HuH-7 (cell line): Measurements from ENCODE around the gene ROBO1.

Experiments
- DNase-seq: peaks from one replicate; pipeline ENCODE4 v3.0.0; 2011; ENCODE audit warnings: low spot score

The ROBO1 gene

DNA sequence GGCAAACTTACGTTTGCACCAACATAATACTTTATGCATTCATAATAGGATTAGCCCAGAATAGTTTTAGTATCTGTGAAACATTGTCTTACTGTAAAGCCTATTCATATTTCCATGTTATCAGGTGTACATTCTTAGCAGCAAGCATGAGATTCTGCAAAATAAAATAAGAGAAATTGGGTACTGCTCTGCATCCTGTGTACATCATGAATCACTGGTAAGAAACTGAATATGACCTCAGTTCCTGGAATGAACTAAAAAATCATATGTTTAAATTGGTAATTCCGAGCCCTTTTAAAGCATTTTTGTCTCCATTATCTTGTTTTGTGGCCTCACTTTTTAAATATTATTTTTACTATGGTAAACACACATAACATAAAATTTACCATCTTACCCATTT lies 605.1 kb downstream of the ROBO1 start:
- no peak for DNase-seq

DNA sequence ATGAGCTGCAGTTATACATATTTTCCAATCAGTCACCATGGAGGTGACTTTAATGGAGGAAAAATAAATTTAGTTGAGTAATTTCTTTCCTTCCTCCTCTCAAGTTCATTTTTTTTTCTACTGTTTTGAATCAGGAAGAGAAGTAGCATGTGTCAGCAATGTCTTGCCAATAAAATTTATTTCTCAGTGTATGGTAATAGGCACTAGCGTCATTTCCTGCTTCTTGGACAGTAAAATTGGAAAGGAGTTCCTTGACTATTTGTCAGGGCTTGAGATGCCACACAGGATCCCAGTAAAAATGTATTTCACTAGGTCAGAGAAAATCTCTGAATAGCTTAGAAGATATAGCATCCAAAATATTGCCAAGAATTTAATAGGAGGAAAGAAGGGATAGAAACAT lies 605.9 kb downstream of the ROBO1 start:
- no peak for DNase-seq

GRCh38 chr3:79160421-79160820 lies 607.4 kb downstream of the ROBO1 start:
- no peak for DNase-seq

DNA sequence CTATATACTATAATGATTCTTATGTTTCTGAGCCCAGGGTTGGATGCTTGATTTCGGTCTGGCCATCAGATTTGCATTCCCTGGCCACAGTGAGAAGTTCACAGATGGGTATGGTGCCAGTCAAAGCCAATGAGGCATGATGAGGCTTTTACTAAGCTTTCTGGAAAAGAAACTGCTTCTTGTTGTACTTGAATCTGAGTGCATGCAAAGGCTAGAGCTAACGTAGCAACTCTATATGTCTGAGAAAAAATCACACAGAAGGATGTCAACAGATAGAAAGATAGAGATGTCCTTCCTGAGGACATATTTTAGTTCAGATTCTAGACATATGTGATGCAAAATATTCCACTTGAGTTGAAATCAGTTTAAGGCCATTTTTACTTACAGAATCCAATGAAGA lies 608.1 kb downstream of the ROBO1 start:
- DNase-seq = no peak

- no peak for DNase-seq
Measured at GRCh38 chr3:79157191-79157590, 610.6 kb downstream of the ROBO1 start.

GRCh38 chr3:79154865-79155264 lies 612.9 kb downstream of the ROBO1 start:
- DNase-seq = no peak

GRCh38 chr3:79148786-79149185 lies 619.0 kb downstream of the ROBO1 start:
- no peak for DNase-seq

DNA sequence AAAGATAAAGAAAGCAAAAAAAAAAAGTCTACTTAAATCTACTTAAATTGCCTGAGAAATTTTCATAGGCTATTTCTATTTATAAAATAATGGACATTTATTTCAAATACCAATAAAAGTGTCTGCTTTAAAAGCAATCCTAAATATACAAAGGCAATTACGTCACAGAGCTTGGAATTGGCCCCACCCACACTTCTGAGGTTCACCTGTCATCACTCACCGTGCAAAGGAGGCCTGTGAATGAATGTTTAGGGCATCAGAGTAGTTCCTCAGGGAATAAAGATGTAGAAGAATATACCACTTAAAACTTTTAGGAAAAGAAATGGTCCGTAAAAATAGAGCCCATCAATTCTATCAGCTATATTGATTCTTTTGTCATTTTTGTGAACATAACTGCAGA lies 621.8 kb downstream of the ROBO1 start:
- DNase-seq = no peak

GRCh38 chr3:79140708-79141107 lies 627.1 kb downstream of the ROBO1 start:
- DNase-seq = no peak

DNA sequence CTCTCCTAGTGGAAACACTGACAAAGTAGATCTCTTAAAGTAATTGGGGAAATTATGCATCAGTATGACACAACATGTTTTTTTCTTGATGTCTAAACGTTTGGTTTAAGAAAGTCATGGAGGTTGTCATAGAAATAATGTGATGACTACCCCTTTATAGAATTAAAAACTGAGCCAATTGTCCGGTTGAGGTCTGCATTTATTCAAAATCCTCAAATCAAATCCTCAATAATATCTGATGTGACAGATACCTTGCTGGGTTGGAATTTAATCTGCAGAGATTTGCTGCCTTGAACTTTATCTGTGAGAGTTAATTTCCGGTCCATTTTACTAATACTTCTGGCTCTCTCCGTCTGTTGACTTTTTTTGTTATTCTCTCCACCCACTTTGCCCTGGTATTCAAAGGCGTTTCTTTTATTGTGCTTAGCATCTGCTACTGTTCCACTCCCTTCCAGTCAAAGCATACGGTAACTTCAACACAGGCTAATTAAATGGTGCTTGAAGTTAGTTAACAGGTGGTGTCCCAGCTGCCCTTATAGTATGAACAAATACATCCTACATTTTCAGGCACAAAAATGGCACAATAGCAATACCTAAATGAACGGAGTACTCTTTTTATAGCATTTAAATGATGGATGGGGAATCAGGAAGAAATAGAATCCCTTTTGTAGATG lies 628.3 kb downstream of the ROBO1 start:
- DNase-seq = no peak

- DNase-seq = no peak
Measured at GRCh38 chr3:79125313-79125984, 642.3 kb downstream of the ROBO1 start.

GRCh38 chr3:79115458-79115857 lies 652.3 kb downstream of the ROBO1 start:
- no peak for DNase-seq

DNA sequence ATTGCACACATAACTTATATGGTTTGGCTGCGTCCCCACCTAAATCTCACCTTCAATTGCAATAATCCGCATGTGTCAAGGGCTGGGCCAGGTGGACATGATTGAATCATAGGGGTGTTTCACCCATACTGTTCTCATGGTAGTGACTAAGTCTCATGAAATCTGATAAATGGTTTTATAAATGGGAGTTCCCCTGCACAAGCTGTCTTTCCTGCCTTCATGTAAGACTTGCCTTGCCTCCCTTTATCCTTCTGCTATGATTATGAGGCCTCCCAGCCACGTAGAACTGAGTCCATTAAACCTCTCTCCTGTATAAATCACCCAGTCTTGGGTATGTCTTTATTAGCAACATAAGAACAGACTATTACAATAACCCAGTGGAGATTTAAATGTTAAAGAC lies 653.9 kb downstream of the ROBO1 start:
- DNase-seq = no peak

DNA sequence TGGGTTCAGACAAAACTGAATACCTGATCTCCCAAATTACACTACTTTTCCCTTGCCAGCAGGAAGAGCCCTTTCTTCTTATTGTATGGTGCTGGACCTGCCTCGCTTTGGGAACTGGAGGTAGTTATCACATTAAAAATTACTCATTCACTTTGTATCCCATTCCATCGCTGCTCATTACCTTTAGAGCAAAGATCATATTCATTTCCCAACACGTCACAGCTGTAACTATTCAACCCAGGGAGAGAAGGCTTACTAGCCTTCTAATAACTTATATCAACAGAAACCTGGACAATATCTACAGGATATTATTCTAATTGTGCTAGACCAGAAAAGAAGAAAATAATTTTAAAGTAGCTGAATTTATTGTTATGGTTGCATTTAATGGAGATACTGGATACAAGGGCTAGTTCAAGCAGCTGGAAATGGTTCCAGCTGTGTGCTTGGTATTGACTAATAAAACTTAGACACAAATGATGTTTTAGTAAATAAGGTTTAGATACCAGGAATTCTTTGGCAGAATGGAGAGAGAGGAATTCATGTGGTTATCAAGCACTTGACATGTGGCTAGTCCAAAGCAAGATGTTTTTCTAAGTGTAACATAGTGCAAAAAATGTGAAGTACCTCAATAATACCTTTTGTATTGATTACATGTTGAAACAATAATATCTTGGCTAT lies 656.3 kb downstream of the ROBO1 start:
- no peak for DNase-seq

DNA sequence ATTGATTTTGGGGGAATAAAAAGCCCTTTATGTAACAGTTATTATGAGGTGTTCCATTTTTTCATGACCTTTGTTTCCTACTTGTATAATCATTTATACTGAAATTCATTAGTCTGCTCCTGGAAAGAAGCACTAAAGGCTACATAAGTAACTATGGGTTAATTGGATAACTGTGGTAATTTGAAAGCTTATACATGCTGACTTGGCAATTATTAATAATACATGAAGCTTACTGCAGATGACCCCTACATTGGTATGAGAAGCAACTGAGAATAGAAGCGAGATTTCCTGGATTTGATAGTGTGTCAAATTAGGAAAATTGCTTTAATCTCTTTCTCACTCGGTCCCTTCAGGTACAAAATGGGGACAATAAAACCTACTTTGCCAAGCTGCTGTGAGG lies 658.0 kb downstream of the ROBO1 start:
- no peak for DNase-seq

GRCh38 chr3:79103307-79103706 lies 664.5 kb downstream of the ROBO1 start:
- DNase-seq = no peak

- no peak for DNase-seq
Measured at GRCh38 chr3:79097964-79098660, 669.7 kb downstream of the ROBO1 start.

GRCh38 chr3:79094654-79095053 lies 673.1 kb downstream of the ROBO1 start:
- no peak for DNase-seq

DNA sequence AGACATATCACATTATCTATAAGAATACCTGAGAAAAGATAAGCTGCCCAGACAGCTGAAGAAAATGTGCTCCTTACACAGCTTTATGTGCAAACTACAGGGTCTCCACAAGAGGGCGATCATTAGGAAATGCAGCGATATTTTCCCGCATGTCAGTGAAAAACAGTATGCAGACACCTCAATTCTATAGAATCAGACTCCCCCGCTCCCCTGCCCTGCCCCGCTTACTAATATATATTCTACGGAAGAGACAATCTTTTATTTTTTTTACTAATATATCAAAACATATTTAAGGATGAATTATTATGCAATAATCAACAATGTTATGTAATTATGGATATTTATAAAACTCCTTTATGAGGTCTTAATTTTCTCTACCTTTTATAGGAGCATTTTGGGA lies 681.3 kb downstream of the ROBO1 start:
- peak; percentile 0 for DNase-seq

- no peak for DNase-seq
Measured at GRCh38 chr3:79085171-79085570, 682.6 kb downstream of the ROBO1 start.

- no peak for DNase-seq
Measured at GRCh38 chr3:79081335-79081734, 686.5 kb downstream of the ROBO1 start.

DNA sequence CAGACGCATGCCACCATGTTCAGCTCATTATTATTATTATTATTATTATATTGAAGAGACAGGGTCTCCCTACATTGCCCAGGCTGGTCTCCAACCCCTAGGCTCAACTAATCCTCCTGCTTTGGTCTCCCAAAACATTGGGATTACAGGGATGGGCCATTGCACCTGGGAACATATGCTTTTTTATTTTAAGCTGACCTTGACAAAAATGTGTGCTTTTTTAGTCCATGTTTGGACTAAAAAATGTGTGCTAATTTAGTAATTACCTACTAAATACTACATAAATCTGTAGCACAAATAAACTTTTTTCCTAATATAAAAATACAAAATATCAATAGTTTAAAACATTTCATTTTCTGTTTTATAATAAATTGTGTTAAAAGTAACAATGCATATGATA lies 693.2 kb downstream of the ROBO1 start:
- no peak for DNase-seq

- DNase-seq = no peak
Measured at GRCh38 chr3:79067734-79068133, 700.1 kb downstream of the ROBO1 start.
